TTC549 (cell line): ENCODE results near the gene CHST1.

Experiments
- FAIRE-seq: peaks from 2 replicates; lab custom pipeline; 2012; peaks lifted over from hg19 to GRCh38; lab: Jason Lieb, UNC

Gene CHST1

GRCh38 chr11:45659818-45660160, 5.6 kb downstream of the CHST1 start:
- no peak for FAIRE-seq

- no peak for FAIRE-seq
Observed at GRCh38 chr11:45659031-45659817, 6.2 kb downstream of the CHST1 start.

- no peak for FAIRE-seq
Observed at GRCh38 chr11:45658292-45658991, 7.0 kb downstream of the CHST1 start.

GRCh38 chr11:45657496-45658260, 7.7 kb downstream of the CHST1 start:
- no peak for FAIRE-seq

GRCh38 chr11:45655831-45656230, 9.6 kb downstream of the CHST1 start:
- FAIRE-seq = no peak

- no peak for FAIRE-seq
Observed at GRCh38 chr11:45655347-45655756, 10.1 kb downstream of the CHST1 start.

- FAIRE-seq = no peak
Observed at GRCh38 chr11:45655012-45655283, 10.5 kb downstream of the CHST1 start.

GRCh38 chr11:45654231-45655011, 11.0 kb downstream of the CHST1 start:
- no peak for FAIRE-seq

- no peak for FAIRE-seq
Observed at GRCh38 chr11:45653277-45653676, 12.1 kb downstream of the CHST1 start.

GRCh38 chr11:45652781-45653180, 12.6 kb downstream of the CHST1 start:
- no peak for FAIRE-seq

GRCh38 chr11:45651841-45652749, 13.3 kb downstream of the CHST1 start:
- FAIRE-seq = no peak

- no peak for FAIRE-seq
Observed at GRCh38 chr11:45651156-45651555, 14.3 kb downstream of the CHST1 start.

GRCh38 chr11:45650166-45651095, 15.0 kb downstream of the CHST1 start:
- FAIRE-seq = no peak

- FAIRE-seq = no peak
Observed at GRCh38 chr11:45649544-45650165, 15.8 kb downstream of the CHST1 start.

- no peak for FAIRE-seq
Observed at GRCh38 chr11:45648931-45649330, 16.5 kb downstream of the CHST1 start.

GRCh38 chr11:45647786-45648185, 17.6 kb downstream of the CHST1 start:
- FAIRE-seq = no peak

- no peak for FAIRE-seq
Observed at GRCh38 chr11:45647329-45647728, 18.1 kb downstream of the CHST1 start.

- no peak for FAIRE-seq
Observed at GRCh38 chr11:45646275-45646927, 19.0 kb downstream of the CHST1 start.
